GM18861 (cell line): Measurements from ENCODE around the gene KRT13.

ENCODE experiments used
- ATAC-seq: cut with Tn5 transposase; IDR thresholded peaks from one replicate; pipeline ENCODE4 v1.9.1; 2021; ENCODE audit not compliant: unreplicated experiment

Gene KRT13

GRCh38 chr17:41520821-41521521 lies 15.6 kb upstream of the KRT13 start:
- no peak for ATAC-seq

GRCh38 chr17:41519501-41520224 lies 14.3 kb upstream of the KRT13 start:
- ATAC-seq: no peak

DNA sequence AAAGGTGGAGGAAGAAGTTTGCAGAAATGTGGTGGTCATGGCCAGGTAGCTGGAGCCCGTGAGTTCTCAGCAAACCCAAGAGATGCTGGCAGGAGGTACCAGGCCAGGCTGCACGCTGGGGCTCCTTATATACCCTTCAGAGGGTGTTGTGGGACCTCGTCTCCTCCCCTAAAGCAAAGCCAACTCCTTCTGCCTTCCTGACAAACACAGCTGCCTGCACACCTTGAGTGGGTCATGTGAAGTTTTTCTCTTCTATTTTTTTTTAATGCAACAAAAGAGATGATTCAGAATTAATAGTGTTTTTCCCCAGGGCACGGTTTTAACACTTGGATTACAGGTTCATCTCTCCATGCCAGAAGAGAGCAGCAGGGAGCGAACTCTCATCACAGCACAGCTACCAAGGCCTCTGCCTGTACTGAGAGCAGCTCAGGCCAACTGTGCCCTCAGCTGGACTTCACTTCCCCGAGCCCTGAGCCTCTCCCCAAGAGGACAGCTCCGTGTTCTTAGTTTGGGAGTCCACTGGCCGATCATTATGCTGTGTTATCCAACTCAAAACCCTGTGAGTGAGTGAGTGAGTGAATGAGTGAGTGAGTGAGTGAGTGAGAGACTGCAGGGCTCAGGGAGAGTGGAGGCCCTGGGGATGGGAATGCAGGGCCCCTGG lies 13.5 kb upstream of the KRT13 start, which contains the start of gene KRT15:
KRT15 (minus strand) TSS at position 102 of the 661 bp plus-strand sequence; CDS start at position 39, 63 bp downstream.
- no peak for ATAC-seq

DNA sequence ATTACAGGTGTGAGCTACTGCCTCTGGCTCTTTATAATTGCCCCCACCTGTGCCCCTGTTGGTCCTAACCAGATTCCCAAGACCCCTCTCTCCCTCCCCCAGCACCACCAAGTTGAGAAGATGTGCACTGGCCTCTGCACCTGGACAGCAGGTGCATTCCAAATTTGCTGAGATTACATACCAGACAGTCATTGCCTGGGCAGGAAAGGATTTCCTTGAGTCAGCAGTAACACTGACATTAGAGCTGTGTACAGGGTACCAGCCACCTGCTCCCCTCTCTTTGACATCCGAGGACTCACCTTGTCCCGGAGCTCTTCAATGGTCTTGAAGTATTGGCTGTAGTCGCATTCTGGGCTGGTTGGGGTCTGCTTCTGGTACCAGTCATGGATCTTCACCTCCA lies 12.6 kb upstream of the KRT13 start:
- ATAC-seq: no peak

GRCh38 chr17:41516830-41517283 lies 11.4 kb upstream of the KRT13 start:
- no peak for ATAC-seq

- ATAC-seq: no peak
Observed at GRCh38 chr17:41516147-41516829, 10.9 kb upstream of the KRT13 start.

DNA sequence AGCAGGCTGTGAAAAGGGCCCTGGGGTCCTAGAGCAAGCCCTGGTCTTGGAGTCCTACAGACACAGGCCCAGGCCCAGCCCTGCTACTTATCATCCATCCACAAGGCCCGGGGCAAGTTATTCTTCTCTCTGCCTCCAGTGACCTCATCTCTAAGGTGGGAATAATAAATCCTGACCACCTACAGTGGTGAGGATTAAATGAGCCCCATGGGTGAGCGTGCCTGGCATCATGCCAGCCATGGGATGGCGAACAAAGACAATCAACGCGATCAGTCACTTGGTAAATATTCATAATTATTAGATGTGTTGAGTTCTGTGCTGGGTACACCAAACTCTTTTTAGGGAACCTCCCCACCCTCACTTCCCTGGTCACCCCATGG lies 7.7 kb upstream of the KRT13 start:
- no peak for ATAC-seq

GRCh38 chr17:41512546-41513167 lies 7.2 kb upstream of the KRT13 start:
- ATAC-seq: no peak

- ATAC-seq: no peak
Observed at GRCh38 chr17:41511716-41512115, 6.3 kb upstream of the KRT13 start.

DNA sequence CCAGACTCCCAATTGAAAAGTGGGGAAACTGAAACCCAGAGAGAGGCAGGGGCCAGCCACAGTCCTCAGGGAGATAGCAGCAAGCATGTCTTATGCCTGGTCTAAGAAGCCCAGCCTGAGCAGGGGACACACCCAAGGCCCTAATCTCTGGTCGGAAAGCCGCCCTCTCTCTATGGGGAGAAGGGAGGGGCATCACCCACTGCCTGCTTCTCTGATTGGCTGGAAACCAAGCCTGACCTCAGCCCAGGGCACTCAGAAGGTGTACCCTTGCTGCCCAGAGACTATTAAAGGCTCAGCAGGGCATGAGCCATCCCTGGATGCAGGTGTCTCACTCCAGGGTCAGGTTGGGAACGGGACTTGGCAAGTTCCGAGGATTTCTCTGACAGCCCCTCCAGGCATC lies 5.7 kb upstream of the KRT13 start:
- ATAC-seq: no peak

GRCh38 chr17:41510251-41511065 lies 5.0 kb upstream of the KRT13 start:
- no peak for ATAC-seq

DNA sequence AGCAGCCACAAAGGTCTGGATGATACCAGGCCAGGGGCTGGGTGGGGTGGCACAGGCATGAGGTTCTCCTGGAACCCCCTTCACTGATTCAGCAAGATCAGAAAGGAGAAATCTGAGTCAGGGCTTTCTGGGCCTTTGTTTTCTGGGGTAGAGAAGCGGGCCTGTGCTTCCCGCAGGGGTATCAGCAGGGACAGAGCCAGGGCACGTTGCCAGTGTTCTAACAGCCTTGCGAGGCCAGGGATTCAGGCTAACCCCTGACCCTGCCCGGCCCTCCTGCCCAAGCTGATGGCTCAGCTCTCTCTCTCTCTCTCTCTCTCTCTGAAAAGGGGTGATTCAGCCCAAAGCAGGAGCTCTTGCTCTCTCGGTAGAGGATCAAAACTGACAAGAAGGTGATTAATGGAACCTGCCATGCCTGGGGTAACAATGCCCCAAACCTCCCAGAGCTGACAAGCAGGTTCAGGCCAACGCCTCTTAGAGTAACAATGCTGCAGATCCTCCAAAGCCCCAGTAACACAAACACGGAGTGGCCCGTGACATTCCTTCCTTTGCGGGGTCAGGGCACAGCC lies 2.0 kb upstream of the KRT13 start:
- ATAC-seq: no peak

DNA sequence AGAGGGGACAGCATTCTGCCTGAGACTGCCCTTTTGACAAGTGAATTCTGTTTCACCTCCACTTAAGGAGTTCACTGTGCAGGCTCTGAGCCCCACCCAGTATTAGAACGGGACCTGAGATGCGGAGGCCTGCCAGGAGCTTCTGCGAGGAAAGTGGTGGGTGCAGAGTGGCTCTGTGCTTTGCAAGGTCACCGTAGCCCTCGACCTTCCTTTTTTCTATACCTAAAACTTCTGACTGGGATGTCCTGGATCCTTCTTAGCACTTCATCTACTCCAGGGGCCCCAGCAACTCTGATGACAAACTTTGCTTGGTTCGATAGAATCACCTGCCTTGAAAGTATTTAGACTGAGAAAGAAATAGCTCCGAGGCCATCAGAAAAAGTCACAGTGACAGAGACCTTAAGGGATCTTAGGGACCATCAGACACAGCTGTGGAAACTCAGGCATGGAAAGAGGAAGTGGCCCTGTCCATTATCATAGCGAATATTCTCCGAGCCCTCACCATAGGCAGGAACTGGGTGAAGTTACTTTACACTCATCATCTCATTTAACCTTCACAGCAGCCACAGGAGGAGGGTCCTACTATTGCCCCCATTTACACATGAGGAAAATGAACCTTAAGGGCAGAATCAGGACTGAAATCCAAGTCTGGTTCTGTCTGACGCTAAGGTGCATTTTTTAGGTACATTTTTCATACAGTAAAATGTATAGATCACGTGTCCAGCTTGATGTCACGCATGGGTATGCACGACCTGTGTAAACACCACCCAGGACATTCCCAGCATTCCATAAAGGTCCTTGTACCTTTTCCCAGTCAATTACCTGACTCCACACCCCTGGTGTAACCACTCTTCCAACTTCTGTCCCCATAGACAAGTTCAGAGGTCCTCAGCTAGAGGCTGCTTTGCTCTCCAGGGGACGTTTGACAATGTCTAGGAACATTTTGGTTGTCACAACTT lies 676 bp upstream of the KRT13 start:
- no peak for ATAC-seq

- ATAC-seq: no peak
Observed at GRCh38 chr17:41504246-41504977, 1.0 kb downstream of the KRT13 start.

GRCh38 chr17:41503202-41503601 lies 2.2 kb downstream of the KRT13 start:
- no peak for ATAC-seq

DNA sequence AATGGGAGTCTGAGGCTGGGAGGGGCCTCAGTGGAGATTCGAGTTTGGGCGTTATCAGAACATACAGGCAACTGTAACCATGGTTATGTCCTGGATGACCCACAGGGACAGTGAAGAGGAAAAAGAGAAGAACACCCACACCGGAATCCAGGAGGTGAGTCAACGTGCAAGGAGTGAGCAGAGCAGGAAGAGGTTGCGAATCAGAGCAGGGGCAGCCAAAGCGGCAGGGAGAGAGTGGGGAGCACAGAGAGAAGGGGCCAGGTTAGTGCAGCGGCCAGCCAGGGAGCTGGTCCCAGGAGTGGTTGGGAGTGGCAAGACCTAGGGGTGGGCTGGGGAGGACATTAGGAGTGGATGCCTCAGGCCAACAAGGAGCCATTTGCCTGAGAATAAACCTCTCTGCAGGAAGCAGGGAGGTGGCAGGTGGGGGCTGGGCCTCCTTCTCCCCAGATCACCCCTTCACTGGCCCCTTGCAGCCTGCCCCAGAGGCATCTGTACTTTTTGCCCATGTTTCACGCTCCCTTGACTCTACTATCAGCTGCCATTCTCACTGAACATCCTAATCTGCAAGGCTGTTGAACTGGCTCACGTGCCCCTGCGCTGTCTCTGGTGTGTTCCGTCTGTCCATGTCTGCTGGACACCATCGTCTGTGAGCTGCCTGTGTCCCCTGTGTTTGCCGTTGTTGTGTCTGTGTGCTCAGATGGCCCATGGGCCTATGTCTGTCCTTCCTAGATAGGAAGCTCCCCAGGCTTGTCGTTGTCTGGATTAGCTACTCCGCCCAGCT lies 5.1 kb downstream of the KRT13 start:
- no peak for ATAC-seq

GRCh38 chr17:41499714-41500113 lies 5.7 kb downstream of the KRT13 start:
- no peak for ATAC-seq
